ENCODE measurements around the gene ZRANB1. TPM values are rescaled to one million over a fixed set of nuclear protein-coding genes. Genes with fewer than 3 reads are reported as not detected.

Gene ZRANB1
- total and polyA plus RNA-seq, 10 of the 15 experiments (the other 5 are each of a cell fraction or from before 2014, with no cell fraction given): 1.7 to 11.8 (median 6.2) TPM

GRCh38 chr10:124957404-124957947, 15.6 kb downstream of the ZRANB1 start:
- ChIA-PET RAD21 (ENCODE audit: unreplicated experiment) (no interaction called here), SMC1A (ENCODE audit: uncharacterized antibody, unreplicated experiment) (interaction anchor here (2.8 kb wide), 1 partner anchor 14 kb away, joined by 13 read pairs; no protein-coding TSS in a partner anchor), CTCF (no interaction called here), POLR2A (no interaction called here)
- H3K36me3 ChIP-seq (ENCODE audit: control insufficient read depth in 2 of 2, insufficient read depth in 2 of 2, low read length in 1 of 2): peaks cover 0 to 8% of the 10 kb centered on the region in 2 experiments; a peak in 1 of 4 replicates
- TF ChIP-seq NKRF (conservative IDR thresholded peaks at IDR 0.05) (no peak), PKNOX1 (IDR thresholded peaks at IDR 0.05) (0 out of 2 replicates have a peak, but pooled peaks have one; percentile 27)
- in situ Hi-C loops (cut with MboI): no loop called here
- no peaks in the 10 kb centered on the region for H3K27me3 ChIP-seq (replicated peaks in 1 of 2; ENCODE audit: control insufficient read depth in 2 of 2, insufficient read depth in 2 of 2, low read length in 1 of 2)
- 59% methylated on average over 6 of the region's 7 CpGs for WGBS (ENCODE audit: insufficient coverage, insufficient replicate concordance, low lambda C conversion rate, missing lambda C conversion rate)
- H3K79me2 ChIP-seq (ENCODE audit: control insufficient read depth, insufficient read depth, low read length): peaks cover 17% of the 10 kb centered on the region
- peaks cover 17% of the 10 kb centered on the region for H3K4me1 ChIP-seq (ENCODE audit: control insufficient read depth, insufficient read depth, low read length)
- no peak overlapping the region for H3K27ac ChIP-seq (ENCODE audit: control insufficient read depth, insufficient read depth)
- DNase-seq (ENCODE audit: low read depth, low spot score) (no peak), ATAC-seq (no peak), FAIRE-seq (no peak)
- no peak overlapping the region for H3K4me3 ChIP-seq
- H2AFZ ChIP-seq (ENCODE audit: control insufficient read depth, low read depth, low read length): no peak overlapping the region
- H3K9me3 ChIP-seq (replicated peaks; ENCODE audit: control insufficient read depth, insufficient read depth, low read length): no peaks in the 10 kb centered on the region
- no peaks in the 10 kb centered on the region for H4K20me1 ChIP-seq (ENCODE audit: control insufficient read depth, insufficient read depth)
- H3K9ac ChIP-seq (ENCODE audit: control insufficient read depth, insufficient read depth, low read length): no peak overlapping the region
- H3K4me2 ChIP-seq (ENCODE audit: control insufficient read depth, insufficient read depth): no peak overlapping the region
- intact Hi-C loops (cut with micrococcal nuclease; ENCODE audit: unreplicated experiment): no loop called here
- BruUV-seq (replicated peaks): no TSS peak

GRCh38 chr10:124959564-124959963, 17.6 kb downstream of the ZRANB1 start:
- Histone ChIP-seq H3K4me1 (ENCODE audit: control insufficient read depth, insufficient read depth, low read length) (peaks cover 17% of the 10 kb centered on the region), H3K4me3 (no peak overlapping the region), H3K9me3 (replicated peaks; ENCODE audit: control insufficient read depth, insufficient read depth, low read length) (no peaks in the 10 kb centered on the region), H3K4me2 (ENCODE audit: control insufficient read depth, insufficient read depth) (no peak overlapping the region), H3K36me3 (ENCODE audit: control insufficient read depth in 2 of 2, insufficient read depth in 2 of 2, low read length in 1 of 2) (no peaks in the 10 kb centered on the region), H4K20me1 (ENCODE audit: control insufficient read depth, insufficient read depth) (no peaks in the 10 kb centered on the region), H3K9ac (ENCODE audit: control insufficient read depth, insufficient read depth, low read length) (no peak overlapping the region), H2AFZ (ENCODE audit: control insufficient read depth, low read depth, low read length) (no peak overlapping the region), H3K79me2 (ENCODE audit: control insufficient read depth, insufficient read depth, low read length) (peaks cover 17% of the 10 kb centered on the region), H3K27ac (ENCODE audit: control insufficient read depth, insufficient read depth) (no peak overlapping the region), H3K27me3 (replicated peaks in 1 of 2; ENCODE audit: control insufficient read depth in 2 of 2, insufficient read depth in 2 of 2, low read length in 1 of 2) (no peaks in the 10 kb centered on the region)
- BruUV-seq (replicated peaks): no TSS peak
- intact Hi-C loops (cut with micrococcal nuclease; ENCODE audit: unreplicated experiment): no loop called here
- in situ Hi-C loops (cut with MboI): no loop called here
- CTCF ChIA-PET: interaction anchor here (0.5 to 1.8 kb wide), 5 partner anchors 10 to 788 kb away, joined by 3 to 5 read pairs (median 3); no protein-coding TSS in a partner anchor
- RAD21 ChIA-PET (ENCODE audit: unreplicated experiment): no interaction called here
- POLR2A ChIA-PET: interaction anchor here (0.5 kb wide), 1 partner anchor 29 kb away, joined by 4 read pairs; no protein-coding TSS in a partner anchor
- DNase-seq (ENCODE audit: low read depth, low spot score): no peak
- no peak for FAIRE-seq
- no peak for ATAC-seq
- whole genome bisulfite sequencing (ENCODE audit: insufficient coverage, insufficient replicate concordance, low lambda C conversion rate, missing lambda C conversion rate): 100% methylated on average over 3 of the region's 3 CpGs
- SMC1A ChIA-PET (ENCODE audit: uncharacterized antibody, unreplicated experiment): interaction anchor here (2.8 kb wide), 1 partner anchor 12 kb away, joined by 13 read pairs; no protein-coding TSS in a partner anchor
- TF ChIP-seq MEF2A (IDR thresholded peaks at IDR 0.05; ENCODE audit: insufficient read depth, low read depth, low read length) (no peak), ZNF274 (IDR thresholded peaks at IDR 0.05; ENCODE audit: insufficient read depth, insufficient read length) (no peak), CEBPB (IDR thresholded peaks at IDR 0.05; ENCODE audit: borderline replicate concordance in 1 of 2, low read depth in 2 of 2, low read length in 2 of 2) (no peak), SPI1 (IDR thresholded peaks at IDR 0.05; ENCODE audit: borderline replicate concordance, insufficient read depth, low read depth, low read length) (no peak), MYC (IDR thresholded peaks at IDR 0.05; ENCODE audit: insufficient read depth, insufficient read length, insufficient replicate concordance, low read length, severe bottlenecking) (no peak), FOS (IDR thresholded peaks at IDR 0.05; ENCODE audit: borderline replicate concordance, extremely low read depth, insufficient read length) (no peak), RCOR1 (conservative IDR thresholded peaks at IDR 0.05; ENCODE audit: low read depth, low read length) (no peak), MLLT1 (IDR thresholded peaks at IDR 0.05) (no peak), SREBF1 (IDR thresholded peaks at IDR 0.05; ENCODE audit: low read length) (no peak)
